Measurements from ENCODE around the gene TYMS.
A peak's percentile ranks its signal among the peaks of the same experiment; 100 is the strongest.

TYMS gene

DNA sequence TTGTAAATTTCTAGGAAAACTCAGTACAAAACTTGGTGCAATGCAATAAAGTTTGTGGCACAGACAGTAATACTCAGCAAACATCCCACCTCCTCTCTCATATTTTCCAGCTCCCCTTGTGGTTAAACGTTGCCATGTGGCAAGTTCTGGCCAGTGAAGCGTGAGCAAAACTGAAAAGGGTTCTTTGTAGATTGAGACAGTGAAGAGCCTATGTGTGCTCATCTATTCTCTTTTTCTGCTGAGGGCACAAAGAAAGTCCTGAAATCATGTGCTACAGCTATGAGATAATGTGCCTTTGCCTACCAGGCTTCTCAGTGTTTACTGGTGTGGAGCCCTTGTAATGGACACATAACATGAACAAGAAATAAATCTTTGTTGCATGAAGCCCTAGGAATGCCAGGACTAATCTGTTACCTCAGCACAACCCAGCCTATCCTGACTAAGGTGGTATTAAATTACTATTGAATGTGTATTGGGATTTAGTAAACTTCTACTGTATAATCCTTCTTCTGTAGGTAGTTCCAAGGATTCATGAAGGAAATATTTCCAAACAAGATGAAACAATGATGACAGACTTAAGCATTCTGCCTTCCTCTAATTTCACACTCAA is 13.0 kb upstream of the TYMS start:
- DNase-seq (ENCODE audit: low read depth in 2 of 2, low spot score in 1 of 2) = no peak

DNA sequence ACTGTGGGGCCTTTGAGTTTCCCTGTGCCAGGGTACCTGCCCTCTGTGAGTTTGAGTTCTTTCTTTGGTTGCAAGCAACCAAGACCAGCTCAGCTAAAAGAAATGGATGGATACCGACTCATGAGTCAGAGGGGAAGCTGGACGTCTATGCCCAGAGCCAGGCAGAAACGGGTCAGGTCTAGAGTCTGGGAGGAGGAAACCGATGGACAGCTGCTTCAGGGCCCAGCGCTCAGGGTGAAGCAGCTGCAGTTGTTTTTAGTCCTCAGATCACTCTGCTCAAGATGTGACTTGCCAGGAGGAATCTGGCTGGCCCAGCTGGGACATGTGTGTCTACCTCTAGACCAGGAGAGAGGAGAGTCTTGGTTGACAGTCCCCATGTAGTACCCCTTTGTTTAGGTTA is 10.1 kb upstream of the TYMS start:
- no peak for DNase-seq (ENCODE audit: low read depth in 2 of 2, low spot score in 1 of 2)

DNA sequence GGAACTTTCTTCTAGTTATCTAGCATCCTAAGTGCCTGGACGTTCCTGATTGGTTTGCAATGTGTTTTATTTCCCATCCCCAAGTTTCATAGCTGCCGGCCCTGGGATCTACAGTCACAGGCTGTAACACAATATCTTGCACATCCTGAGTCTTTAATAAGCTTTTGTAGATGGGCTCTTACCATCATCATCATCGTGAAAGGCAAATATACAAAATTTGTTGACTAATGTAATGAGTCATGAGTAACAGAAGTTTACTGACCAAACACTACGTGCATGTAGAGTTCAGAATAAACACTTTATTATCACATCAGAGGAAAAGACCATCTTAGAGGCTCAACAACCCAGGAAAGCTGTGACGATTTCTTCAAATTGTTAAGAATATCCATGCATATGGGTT is 8.1 kb upstream of the TYMS start:
- no peak for DNase-seq (ENCODE audit: low read depth in 2 of 2, low spot score in 1 of 2)

DNA sequence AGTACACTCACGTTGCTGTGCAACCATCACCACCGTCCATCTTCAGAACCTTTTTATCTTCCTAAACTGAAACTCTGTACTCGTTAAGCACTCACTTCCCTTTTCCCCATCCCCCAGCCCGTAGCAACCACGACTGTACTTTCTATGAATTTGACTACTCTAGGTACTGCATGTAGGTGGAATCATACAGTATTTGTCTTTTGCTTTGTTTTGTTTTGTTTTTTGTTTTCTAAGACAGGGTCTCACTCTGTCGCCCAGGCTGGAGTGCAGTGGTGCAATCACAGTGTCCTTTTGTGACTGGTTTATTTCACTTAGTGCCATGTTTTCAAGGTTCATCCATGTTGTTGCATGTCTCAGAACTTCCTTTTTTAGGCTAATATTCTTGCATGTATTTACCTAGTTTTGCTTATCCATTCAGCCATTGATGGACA is 7.0 kb upstream of the TYMS start:
- no peak for DNase-seq (ENCODE audit: low read depth in 2 of 2, low spot score in 1 of 2)

DNA sequence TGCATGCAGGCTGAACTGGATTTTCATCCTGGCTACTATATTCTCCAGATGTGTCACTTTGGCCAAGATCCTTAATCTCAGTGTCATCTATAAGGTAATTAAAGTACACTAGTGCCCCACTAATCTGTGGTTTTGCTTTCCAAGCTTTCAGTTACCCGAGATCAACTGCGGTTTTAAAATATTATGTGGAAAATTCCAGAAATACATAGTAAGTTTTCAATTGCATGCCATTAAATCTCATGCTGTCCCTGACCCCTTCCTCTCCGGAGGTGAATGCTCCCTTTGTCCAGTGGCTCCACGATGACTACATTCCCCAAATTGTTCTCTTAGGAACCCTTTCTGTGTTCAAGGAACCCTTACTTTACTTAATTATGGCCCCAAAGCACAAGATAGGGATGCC is 5.3 kb upstream of the TYMS start:
- no peak for DNase-seq (ENCODE audit: low read depth in 2 of 2, low spot score in 1 of 2)

DNA sequence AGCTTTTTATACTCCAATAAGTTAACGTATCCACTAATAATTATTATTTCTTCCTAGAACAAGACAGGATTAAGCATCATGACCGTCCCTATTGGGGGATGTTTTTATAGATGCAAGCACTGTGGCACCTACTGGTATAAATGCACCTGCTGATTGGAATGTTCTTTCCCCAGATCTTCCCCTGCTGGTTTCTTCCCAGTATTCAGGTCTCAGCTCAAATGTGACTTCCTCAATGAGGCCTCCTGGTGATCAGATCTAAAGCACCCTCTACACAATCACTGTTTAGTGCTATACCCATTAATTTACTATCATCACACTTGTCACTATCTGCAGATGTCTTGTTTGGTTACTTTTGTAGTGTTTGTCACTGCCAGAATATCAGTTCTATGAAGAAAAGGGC is 3.9 kb upstream of the TYMS start:
- no peak for DNase-seq (ENCODE audit: low read depth in 2 of 2, low spot score in 1 of 2)

DNA sequence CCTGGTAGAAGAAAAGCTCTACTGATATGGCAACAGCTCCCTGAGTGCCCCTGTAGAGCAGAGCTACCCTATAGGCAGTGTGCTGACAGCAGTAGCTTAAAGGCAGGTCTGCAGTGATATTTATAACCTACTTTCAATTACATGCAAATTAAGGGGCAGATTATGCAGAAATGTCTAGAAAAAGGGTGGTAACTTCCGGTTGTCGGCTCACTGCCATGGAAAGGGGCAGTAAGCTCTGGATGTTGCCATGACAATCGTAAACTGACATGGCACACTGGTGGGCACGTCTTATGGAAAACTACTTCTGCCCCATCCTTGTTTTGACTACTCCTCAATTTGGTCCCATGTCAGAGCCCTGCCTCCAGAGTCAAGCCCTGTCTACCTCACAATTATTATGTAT is 2.9 kb upstream of the TYMS start:
- no peak for DNase-seq (ENCODE audit: low read depth in 2 of 2, low spot score in 1 of 2)

DNA sequence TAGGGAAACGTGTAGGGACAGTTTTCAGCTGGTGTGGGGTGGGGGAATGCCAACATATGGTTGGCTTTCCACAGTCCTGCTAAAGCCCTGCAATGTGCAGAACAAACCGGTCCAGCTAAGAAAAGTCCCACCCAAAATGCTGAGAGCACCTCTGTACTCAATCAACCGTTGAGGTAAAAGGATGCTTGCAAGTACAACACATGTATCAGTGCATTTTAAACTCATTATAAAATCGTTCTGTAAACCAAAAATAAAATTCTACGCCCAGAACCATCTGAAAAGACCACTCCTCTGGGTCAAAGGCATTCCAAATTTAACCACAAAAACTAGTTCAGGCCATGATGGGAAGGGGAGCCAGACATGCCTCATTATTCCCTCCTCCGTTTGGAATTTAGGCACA is 2.0 kb upstream of the TYMS start:
- no peak for DNase-seq (ENCODE audit: low read depth in 2 of 2, low spot score in 1 of 2)

DNA sequence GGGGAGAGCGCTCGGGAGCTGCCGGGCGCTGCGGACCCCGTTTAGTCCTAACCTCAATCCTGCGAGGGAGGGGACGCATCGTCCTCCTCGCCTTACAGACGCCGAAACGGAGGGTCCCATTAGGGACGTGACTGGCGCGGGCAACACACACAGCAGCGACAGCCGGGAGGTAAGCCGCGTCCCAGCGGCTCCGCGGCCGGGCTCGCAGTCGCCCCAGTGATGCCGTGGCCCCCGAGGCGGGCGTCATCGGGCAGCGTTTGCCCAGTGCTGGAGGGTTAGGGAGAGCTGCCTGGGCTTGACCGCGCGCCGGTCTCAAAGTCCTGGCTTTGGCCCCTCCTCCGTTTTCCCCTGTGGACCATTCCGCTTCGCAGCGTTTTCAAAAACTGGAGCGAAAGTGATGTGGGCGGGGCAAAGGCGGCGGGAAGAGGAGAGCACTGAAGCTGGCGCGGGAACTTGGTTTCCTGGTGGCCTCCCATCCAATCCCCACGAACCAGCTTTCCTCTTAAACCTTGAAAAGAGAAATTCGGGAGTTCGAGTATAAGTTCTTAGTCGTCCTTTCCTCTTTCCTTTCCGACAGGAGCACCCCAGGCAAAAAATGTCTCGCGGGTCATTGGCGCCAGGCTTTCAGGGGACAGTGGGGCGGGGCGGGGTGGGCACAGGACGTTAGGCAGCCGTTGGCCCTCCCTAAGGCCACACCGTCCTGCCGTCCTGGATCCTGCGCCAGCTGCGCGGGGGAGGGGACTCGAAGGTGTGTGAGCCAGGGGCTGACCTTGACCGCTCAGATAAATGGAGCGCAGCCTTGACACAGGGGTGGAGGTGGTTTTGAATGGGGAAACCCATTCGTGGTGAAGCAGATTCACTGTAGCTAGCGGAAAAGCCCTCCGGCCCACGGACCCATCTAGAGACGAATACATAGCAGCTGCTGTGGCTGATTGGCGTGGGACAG is 821 bp downstream of the TYMS start:
- peak in 1 of 2 donors; percentile 29 for DNase-seq (ENCODE audit: low read depth in 2 of 2, low spot score in 1 of 2)

DNA sequence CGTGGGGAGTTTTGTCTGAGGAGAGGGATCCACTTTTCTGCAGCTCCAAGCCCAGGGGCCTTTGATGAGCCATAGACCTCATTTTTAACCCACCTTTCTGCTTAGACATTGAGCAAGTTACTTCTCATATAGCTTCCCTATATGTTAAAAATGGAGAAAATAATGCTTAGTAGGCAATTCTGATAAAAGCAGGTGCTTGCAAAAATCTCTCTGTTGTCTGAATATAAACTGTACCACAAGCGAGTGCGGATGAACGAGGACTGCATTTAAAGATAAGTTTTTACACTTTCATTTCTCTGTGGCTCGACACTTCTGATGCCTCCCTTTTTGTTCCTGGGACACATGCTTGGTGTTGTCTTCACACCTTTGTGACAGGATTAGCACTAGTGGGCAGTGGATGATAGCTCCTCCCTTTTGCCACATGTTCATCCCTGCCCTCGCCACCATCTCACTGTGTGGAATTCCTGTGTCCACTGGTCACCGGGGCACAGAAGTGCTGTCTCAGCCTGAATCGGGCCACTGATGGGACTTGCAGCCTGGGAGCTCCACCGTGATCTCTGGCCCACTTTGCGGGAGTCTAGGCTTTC is 1.6 kb downstream of the TYMS start:
- DNase-seq (ENCODE audit: low read depth in 2 of 2, low spot score in 1 of 2) = no peak

DNA sequence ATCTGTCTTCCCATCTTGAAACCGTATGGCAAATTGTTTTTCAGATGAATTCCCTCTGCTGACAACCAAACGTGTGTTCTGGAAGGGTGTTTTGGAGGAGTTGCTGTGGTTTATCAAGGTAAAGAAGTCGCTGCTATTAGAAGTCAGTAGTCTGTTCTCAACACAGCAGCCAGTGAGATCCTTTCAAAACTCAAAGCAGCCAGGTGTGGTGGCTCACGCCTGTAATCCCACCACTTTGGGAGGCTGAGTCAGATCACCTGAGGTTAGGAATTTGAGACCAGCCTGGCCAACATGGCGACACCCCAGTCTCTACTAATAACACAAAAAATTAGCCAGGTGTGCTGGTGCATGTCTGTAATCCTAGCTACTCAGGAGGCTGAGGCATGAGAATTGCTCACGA is 2.1 kb downstream of the TYMS start:
- no peak for DNase-seq (ENCODE audit: low read depth in 2 of 2, low spot score in 1 of 2)

DNA sequence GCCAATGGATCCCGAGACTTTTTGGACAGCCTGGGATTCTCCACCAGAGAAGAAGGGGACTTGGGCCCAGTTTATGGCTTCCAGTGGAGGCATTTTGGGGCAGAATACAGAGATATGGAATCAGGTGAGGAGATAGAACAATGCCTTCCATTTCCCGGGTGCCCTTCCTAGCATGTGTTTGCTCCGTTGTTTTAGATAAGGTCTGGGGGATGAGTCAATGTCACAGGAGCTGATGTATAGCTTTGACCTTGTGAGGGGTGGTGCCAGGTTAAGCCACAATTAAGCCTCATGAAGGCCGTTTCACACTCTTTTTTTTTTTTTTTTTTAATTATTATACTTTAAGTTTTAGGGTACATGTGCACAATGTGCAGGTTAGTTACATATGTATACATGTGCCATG is 4.7 kb downstream of the TYMS start:
- DNase-seq (ENCODE audit: low read depth in 2 of 2, low spot score in 1 of 2) = no peak

DNA sequence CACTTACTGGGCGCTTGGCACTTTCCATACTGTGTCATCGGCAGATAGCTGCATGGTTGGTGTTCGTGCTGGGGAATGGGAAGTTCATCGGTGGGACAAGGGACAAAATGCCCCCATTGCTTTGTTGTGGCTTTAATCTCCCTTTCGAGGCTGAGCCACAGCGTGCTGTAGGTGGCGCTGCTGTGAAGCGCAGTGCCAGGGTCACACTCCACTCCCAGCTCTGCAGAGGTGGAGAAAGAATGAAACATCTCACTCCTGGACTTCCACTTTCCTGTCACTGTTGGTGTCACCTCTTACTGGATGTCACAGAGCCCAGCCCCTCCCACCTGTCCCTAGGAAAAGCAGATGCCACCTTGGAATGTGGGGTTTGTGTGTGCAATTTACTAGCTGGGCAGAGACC is 8.7 kb downstream of the TYMS start:
- DNase-seq (ENCODE audit: low read depth in 2 of 2, low spot score in 1 of 2) = no peak

DNA sequence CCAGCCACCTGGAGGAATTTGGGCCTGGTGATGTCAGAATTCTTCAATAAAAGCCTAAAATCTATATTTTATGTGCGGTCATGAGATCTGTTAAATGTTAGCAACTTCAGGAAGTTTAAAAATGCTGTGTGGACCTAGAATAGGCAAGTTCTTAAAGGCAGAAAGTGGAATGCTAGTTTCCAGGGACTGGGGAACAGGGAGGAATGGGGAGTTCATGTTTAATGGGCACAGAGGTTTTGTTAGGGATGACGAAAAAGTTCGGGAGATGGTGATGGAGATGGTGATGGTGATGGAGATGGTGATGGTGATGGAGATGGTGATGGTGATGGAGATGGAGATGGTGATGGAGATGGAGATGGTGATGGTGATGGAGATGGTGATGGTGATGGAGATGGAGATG is 9.2 kb downstream of the TYMS start:
- no peak for DNase-seq (ENCODE audit: low read depth in 2 of 2, low spot score in 1 of 2)

DNA sequence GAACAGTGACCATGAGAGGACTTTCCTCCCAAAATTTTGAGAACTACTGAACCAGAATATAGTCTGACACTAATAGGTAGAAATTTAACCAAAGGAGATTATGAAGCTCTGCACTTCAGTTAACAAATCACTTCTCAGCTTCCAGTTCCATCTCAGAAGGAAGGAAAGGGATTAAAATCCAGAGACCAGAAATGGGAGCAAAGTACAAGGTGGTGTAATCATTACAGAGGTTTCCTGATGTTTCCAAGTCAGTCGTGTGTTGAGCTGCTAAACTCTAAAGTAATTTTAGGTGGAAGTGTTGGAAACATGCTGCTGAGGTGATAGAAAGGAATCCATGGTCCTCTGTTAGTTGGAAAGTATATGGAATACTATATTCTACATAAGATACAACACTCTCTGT is 10.8 kb downstream of the TYMS start:
- DNase-seq (ENCODE audit: low read depth in 2 of 2, low spot score in 1 of 2) = no peak

DNA sequence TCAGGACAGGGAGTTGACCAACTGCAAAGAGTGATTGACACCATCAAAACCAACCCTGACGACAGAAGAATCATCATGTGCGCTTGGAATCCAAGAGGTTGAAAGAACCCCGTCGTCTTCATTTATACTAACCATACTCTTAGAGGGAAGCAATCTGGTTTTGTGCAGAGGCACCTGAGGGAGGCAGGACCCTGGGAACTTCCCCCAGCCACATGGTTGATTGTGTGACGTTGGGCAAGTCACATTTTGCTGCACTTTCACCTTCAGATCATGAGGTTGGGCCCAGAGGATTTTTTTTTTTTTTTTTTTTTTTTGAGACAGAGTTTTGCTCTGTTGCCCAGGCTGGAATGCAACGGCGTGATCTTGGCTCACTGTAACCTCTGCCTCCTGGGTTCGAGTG is 11.6 kb downstream of the TYMS start:
- no peak for DNase-seq (ENCODE audit: low read depth in 2 of 2, low spot score in 1 of 2)

DNA sequence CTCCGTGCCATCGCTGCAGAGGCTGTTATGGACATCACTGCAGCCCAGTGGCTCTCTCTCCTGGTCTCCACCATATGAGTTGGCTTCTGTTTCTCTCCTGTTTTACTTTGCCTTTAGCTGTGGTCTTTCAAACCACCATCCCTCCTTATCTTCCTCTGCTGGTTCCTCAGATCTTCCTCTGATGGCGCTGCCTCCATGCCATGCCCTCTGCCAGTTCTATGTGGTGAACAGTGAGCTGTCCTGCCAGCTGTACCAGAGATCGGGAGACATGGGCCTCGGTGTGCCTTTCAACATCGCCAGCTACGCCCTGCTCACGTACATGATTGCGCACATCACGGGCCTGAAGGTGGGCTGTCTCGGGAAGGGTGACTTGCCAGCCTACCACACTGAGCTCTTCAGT is 13.1 kb downstream of the TYMS start:
- DNase-seq (ENCODE audit: low read depth in 2 of 2, low spot score in 1 of 2) = no peak

DNA sequence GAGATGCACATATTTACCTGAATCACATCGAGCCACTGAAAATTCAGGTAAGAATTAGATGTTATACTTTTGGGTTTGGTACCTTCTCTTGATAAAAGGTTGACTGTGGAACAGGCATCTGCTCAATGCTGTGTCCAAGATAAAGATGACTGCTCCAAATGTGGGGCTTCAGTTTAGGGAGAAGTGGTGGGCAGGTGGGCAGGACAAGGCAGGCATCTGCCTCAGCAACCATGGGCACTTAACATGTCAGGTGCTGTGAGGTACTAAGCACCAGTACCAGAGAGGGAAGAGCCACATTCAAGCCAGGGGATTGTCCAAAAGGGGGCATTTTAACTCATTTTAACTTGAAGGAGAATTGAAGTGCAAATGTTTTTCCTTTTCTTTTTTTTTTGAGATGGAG is 14.0 kb downstream of the TYMS start:
- no peak for DNase-seq (ENCODE audit: low read depth in 2 of 2, low spot score in 1 of 2)

DNA sequence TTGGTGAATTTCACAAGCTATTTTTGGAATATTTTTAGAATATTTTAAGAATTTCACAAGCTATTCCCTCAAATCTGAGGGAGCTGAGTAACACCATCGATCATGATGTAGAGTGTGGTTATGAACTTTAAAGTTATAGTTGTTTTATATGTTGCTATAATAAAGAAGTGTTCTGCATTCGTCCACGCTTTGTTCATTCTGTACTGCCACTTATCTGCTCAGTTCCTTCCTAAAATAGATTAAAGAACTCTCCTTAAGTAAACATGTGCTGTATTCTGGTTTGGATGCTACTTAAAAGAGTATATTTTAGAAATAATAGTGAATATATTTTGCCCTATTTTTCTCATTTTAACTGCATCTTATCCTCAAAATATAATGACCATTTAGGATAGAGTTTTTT is 15.9 kb downstream of the TYMS start:
- no peak for DNase-seq (ENCODE audit: low read depth in 2 of 2, low spot score in 1 of 2)

DNA sequence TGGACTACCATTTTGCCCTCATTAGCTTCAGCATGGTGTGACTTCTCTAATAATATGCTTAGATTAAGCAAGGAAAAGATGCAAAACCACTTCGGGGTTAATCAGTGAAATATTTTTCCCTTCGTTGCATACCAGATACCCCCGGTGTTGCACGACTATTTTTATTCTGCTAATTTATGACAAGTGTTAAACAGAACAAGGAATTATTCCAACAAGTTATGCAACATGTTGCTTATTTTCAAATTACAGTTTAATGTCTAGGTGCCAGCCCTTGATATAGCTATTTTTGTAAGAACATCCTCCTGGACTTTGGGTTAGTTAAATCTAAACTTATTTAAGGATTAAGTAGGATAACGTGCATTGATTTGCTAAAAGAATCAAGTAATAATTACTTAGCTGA is 16.3 kb downstream of the TYMS start:
- DNase-seq (ENCODE audit: low read depth in 2 of 2, low spot score in 1 of 2) = no peak

DNA sequence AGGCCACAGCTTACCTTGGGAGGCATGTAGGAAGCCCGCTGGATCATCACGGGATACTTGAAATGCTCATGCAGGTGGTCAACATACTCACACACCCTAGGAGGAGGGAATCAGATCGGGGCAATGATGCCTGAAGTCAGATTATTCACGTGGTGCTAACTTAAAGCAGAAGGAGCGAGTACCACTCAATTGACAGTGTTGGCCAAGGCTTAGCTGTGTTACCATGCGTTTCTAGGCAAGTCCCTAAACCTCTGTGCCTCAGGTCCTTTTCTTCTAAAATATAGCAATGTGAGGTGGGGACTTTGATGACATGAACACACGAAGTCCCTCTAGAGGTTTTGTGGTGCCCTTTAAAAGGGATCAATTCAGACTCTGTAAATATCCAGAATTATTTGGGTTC is 17.9 kb downstream of the TYMS start:
- no peak for DNase-seq (ENCODE audit: low read depth in 2 of 2, low spot score in 1 of 2)

DNA sequence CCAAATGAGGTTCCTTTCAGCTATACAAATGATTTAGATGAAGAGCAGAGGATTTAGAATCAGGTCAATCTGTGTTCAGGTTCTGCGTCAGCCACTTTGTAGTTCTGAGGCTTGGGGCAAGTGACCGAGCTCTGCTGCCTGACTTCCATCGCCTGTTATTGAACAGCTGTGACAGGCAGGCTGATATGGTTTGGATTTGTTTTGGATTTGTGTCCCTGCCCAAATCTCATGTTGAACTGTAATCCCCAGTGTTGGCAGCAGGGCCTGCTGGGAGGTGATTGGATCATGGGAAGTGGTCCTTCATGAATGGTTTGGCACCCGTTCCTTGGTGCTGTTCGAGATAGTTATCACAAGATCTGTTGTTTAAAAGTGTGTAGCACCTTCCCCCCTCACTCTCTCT is 18.6 kb downstream of the TYMS start:
- no peak for DNase-seq (ENCODE audit: low read depth in 2 of 2, low spot score in 1 of 2)
